ENCODE results near the gene NOTCH1. TPM values are rescaled to one million over a fixed set of nuclear protein-coding genes. Genes with fewer than 3 reads are reported as not detected.
A peak's percentile ranks its signal among the peaks of the same experiment; 100 is the strongest.

NOTCH1 gene
- total and polyA plus RNA-seq, 8 donors = 9.3 to 39.8 (median 22.5) TPM

DNA sequence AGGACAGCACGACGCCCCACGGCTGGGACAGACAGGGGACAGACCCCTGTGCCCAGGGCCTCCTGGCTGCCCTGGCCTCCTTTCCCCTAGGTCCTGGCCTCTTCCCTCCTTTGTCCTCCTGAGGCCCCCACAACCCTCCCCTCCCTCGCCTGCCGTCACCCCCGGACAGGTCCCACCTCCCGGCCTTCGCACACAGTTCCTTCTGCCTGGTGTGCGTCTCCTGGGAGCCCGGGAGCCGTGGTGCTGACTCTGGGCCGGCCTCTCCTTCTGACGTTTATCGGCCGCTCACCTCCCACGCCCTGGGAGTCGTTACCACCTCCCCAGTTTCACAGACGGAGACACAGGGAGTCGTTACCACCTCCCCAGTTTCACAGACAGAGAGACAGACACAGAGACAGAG, 25.1 kb upstream of the NOTCH1 start:
- intact Hi-C loops (cut with DNase I) = no loop called here
- TF ChIP-seq, protein P1, sequence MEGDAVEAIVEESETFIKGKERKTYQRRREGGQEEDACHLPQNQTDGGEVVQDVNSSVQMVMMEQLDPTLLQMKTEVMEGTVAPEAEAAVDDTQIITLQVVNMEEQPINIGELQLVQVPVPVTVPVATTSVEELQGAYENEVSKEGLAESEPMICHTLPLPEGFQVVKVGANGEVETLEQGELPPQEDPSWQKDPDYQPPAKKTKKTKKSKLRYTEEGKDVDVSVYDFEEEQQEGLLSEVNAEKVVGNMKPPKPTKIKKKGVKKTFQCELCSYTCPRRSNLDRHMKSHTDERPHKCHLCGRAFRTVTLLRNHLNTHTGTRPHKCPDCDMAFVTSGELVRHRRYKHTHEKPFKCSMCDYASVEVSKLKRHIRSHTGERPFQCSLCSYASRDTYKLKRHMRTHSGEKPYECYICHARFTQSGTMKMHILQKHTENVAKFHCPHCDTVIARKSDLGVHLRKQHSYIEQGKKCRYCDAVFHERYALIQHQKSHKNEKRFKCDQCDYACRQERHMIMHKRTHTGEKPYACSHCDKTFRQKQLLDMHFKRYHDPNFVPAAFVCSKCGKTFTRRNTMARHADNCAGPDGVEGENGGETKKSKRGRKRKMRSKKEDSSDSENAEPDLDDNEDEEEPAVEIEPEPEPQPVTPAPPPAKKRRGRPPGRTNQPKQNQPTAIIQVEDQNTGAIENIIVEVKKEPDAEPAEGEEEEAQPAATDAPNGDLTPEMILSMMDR (IDR thresholded peaks at IDR 0.05) = no peak
- no peaks in the 10 kb centered on the region for H3K36me3 ChIP-seq
- ATAC-seq = no peak
- H3K4me1 ChIP-seq = no peaks in the 10 kb centered on the region
- H3K9me3 ChIP-seq = no peaks in the 10 kb centered on the region
- H3K4me3 ChIP-seq = no peak overlapping the region
- H3K27ac ChIP-seq = no peak overlapping the region
- peak in 1 of 6 donors; percentile 23 for DNase-seq
- no peak for FAIRE-seq
- 88 to 92% methylated on average over 16 to 19 of the region's 19 CpGs for WGBS, 2 donors
- H3K27me3 ChIP-seq = no peaks in the 10 kb centered on the region

DNA sequence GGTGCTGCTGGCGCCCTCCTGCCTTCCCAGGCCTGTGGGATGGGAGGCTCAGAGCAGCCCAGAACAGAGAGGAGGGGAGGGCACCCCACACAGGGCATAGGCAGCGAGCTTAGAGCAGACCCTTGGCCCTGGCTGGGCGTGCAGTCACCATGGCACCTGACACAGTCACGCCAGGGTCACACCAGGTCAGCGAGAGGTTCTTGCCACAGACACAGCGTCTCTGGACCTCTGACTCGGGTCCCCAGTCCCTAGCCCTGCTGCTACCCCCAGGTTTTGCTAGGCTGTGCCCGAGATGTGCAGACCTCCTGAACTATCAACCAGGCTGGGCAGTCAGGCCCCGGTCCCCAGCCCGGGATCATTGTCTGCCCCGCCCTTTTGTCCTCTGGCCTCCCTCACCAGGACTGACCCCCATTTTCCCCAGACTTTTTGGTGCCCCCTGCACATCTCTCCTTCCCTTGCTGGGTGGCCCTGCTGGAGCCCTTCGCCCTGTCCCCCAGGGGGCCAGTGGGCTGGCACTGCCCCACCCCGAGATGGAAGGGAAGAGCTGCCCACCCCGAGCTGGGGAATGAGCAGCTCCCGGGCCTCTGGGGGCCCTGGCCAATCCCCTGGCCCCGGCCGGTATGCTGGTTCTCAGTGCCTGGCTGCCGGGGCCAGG, 24.5 kb upstream of the NOTCH1 start:
- TF ChIP-seq, protein P1 (IDR thresholded peaks at IDR 0.05) = no peak
- Histone ChIP-seq H3K27ac (no peak overlapping the region), H3K9me3 (no peaks in the 10 kb centered on the region), H3K27me3 (no peaks in the 10 kb centered on the region), H3K4me1 (no peaks in the 10 kb centered on the region), H3K36me3 (no peaks in the 10 kb centered on the region), H3K4me3 (no peak overlapping the region)
- ATAC-seq (no peak), DNase-seq (peak in 2 of 6 donors; percentile 22 to 66), FAIRE-seq (no peak)
- 90% methylated on average over 18 of the region's 18 CpGs for WGBS, 2 donors
- intact Hi-C loops (cut with DNase I) = no loop called here

DNA sequence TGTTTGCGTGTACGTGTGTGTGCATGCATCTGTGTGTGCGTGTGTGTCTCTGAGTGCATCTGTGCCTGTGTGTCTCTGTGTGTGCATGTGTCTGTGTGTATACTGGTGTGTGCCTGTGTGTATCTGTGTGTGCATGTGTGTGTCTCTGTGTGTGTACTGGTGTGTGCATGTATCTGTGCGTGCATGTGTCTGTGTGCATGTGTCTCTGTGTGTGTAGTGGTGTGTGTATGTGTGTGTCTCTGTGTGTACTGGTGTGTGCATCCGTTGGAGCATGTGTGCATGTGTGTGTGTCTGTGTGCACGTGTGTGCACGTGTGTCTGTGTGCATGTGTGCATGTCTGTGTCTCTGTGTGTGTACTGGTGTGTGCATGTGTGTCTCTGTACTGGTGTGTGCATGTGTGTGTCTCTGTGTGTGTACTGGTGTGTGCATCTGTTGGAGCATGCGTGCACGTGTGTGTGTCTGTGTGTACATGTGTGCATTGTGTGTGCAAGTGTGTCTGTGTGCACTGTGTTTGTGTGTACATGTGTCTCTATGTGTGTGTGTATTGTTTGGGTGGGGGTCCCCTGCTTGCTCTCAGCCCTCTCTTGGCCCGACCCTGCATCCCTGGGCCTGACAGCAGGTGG, 23.8 kb upstream of the NOTCH1 start:
- TF ChIP-seq, protein P1 (IDR thresholded peaks at IDR 0.05) = no peak
- H3K4me1 ChIP-seq = no peaks in the 10 kb centered on the region
- intact Hi-C loops (cut with DNase I) = no loop called here
- H3K4me3 ChIP-seq = no peak overlapping the region
- DNase-seq = no peak
- H3K9me3 ChIP-seq = no peaks in the 10 kb centered on the region
- H3K27ac ChIP-seq = no peak overlapping the region
- no peaks in the 10 kb centered on the region for H3K36me3 ChIP-seq
- H3K27me3 ChIP-seq = no peaks in the 10 kb centered on the region
- ATAC-seq = no peak
- WGBS, 2 donors = 93 to 95% methylated on average over 10 of the region's 10 CpGs
- no peak for FAIRE-seq

DNA sequence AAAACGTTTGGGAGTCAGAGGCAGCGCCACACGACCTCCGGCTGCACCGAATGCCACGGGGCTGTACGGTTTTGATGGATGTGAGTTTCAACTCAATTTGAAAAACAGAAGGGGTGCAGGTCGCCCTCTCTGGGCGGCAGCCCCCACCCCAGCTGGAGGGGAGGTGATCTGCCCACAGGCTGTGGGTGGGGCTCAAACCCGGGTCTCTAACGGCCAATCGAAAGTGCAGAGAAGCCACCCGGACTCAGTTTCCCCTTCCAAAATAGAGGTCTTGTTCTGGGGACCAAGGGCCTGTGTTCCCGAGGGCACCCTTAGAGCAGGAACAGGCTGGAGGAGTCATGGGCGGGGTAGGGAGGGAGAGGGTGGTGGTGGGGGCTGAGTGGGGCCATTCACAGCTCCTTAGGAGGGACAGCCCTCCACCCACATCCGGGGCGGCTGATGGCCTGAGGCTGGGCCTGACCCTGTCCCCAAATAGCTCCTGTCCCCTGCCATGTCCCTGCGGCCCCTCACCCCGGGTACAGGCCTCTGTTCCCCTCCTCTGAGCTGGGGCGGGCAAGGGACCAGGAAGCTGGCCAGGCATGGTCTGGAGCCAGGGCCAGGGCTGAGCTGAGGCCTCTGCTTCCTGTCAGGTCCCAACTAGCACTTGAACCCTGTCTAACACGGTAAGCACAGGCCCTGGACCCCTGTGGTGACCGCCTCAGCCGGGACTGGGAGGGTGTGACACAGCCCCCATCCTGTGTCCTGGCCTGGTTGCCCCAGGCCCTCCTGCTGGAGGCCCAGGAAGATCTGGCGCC, 22.6 kb upstream of the NOTCH1 start:
- H3K27ac ChIP-seq = no peak overlapping the region
- WGBS, 2 donors = 74% methylated on average over 23 to 24 of the region's 24 CpGs
- no peaks in the 10 kb centered on the region for H3K27me3 ChIP-seq
- H3K4me3 ChIP-seq = no peak overlapping the region
- no peak for FAIRE-seq
- no peaks in the 10 kb centered on the region for H3K9me3 ChIP-seq
- ATAC-seq = peak in 2 of 4 donors; percentile 7 to 20
- no peaks in the 10 kb centered on the region for H3K4me1 ChIP-seq
- intact Hi-C loops (cut with DNase I) = no loop called here
- DNase-seq = peak in 2 of 6 donors; percentile 51 to 76
- TF ChIP-seq, protein P1 (IDR thresholded peaks at IDR 0.05) = no peak
- H3K36me3 ChIP-seq = no peaks in the 10 kb centered on the region
